ENCODE results near the gene POLD3.

Gene POLD3

DNA sequence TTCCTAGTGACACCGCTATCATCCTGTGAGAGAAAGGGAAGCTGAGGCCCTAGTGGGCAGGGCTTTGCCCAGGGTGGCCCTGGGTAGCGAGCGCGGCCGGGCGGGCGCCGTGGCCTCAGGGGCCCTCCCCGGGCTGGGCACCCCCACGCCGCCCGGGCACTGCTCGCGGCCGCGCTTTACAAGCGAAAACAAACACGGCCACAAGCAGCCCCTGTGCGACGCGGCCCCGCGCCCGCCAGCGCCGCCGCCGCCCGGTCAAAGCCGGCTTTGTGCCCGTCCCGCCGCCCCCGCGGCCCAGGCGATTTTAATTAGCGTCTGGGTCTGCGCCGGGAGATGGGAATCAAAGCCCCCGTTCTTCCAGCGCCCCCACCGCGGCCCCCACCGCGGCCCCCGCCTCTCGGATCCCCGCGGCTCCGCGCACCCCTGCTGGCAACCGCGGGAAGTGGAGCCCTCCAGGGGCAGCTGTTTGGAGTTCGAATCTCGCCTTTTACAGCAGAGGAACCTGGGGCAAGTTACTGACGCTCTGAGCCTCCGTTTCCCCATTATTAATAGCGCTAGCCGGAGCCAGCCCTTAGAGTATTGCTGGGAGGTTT is 91.0 kb downstream of the POLD3 start:
- DNase-seq (ENCODE audit: extremely low spot score, insufficient read length, low read depth) (no peak), FAIRE-seq (no peak)

DNA sequence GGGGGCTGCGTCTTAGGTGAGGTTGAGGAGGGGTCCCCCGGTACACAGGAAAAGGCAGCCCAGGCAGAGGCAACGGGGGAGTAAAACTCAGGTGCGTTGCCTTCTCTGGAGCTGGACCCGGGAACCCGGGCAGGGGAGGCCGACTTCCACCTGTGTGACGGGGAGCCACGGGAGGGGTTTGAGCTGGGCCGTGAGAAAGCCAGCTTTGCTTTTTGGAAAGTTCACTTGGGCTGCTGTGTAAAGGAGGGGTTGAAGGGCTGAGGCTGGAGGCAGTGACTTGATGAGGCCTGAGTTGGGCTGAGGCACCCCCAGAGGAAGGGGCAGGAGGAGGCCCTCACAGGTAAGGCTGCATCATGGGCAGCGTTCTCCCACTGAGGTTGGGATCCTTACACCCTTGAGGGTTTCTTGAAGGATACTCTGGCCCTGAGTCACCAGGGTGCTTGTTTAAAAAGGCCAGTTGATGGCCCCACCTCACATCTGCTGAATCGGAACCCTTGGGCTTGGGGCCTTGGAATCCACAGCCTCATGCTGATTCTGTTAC is 91.6 kb downstream of the POLD3 start:
- DNase-seq (ENCODE audit: extremely low spot score, insufficient read length, low read depth): no peak
- no peak for FAIRE-seq

DNA sequence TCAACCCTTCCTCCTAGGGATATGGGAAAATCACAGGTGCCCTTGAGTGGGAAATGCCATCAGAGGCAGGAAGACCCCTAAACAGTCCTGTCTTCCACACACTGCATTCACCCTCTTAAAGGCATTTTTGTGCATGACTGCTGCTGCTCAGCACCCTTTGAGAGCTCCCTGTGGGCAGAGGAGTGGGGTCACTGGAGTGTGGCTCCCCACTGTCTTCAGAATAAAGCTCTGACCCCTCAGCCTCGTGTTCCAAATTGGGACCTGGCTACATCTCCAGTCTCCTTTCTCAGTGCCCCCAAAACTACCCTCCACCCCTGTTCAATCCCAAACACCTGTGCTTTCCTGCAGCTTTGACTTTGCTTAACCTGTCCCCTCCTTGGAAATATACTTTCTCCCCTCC is 92.3 kb downstream of the POLD3 start:
- no peak for DNase-seq (ENCODE audit: extremely low spot score, insufficient read length, low read depth)
- FAIRE-seq: no peak

DNA sequence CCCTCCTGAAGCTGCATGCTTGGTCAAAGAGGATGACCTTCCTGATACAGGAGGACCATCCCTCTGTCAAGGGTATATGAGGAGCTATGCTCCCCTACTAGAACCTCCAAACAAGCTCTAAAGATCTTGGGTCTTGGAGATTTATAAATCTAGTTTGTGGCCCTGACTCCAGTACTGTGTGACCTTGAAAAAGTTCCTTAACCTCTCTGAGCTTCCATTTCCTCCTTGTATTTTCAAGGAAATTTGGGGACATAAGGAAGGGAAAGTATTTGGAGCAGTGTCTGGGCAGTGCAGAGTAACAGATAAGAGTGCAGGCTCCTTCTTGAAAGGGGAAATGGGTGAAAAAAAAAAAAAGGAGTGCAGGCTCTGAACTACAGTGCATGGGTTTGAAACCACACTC is 93.0 kb downstream of the POLD3 start:
- FAIRE-seq (no peak), DNase-seq (ENCODE audit: extremely low spot score, insufficient read length, low read depth) (no peak)

DNA sequence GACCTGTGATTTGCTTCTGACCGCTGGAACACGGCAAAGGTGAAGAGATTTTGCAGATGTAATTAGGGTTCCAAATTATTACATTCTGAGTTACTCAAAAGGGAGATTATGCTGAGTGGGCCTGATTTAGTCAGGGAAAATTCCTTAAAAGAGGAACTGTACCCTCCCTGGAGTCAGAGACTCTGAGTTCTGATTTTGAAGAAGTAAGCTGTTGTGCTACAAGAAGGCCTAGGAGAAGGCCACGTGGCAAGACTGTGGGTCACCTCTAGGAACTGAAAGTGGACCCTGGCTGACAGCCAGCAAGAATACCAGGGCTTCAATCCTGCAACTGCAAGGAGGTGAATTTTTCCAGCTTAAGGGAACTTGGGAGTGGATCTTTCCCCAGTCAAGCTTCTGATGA is 93.5 kb downstream of the POLD3 start:
- DNase-seq (ENCODE audit: extremely low spot score, insufficient read length, low read depth) (no peak), FAIRE-seq (no peak)

DNA sequence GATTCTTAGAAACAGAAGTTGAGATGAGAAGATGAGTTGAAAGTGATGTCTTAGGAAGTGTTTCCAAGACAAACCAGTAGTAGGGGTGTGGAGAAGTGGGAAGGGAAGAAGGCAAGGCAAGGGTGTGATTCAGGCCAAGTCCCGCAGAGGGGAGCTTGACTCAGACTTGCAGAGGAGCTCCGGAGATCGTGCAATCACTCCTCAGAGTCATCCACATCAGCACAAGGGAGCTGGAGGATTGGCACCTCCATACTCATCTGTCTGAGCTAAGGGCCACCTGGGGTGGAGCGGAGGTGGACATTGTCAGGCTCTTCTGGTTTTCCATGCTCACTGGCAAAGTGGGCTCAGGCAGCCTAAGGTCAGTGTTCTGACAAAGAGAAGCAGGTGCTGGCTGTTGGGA is 94.4 kb downstream of the POLD3 start:
- FAIRE-seq (no peak), DNase-seq (ENCODE audit: extremely low spot score, insufficient read length, low read depth) (no peak)

DNA sequence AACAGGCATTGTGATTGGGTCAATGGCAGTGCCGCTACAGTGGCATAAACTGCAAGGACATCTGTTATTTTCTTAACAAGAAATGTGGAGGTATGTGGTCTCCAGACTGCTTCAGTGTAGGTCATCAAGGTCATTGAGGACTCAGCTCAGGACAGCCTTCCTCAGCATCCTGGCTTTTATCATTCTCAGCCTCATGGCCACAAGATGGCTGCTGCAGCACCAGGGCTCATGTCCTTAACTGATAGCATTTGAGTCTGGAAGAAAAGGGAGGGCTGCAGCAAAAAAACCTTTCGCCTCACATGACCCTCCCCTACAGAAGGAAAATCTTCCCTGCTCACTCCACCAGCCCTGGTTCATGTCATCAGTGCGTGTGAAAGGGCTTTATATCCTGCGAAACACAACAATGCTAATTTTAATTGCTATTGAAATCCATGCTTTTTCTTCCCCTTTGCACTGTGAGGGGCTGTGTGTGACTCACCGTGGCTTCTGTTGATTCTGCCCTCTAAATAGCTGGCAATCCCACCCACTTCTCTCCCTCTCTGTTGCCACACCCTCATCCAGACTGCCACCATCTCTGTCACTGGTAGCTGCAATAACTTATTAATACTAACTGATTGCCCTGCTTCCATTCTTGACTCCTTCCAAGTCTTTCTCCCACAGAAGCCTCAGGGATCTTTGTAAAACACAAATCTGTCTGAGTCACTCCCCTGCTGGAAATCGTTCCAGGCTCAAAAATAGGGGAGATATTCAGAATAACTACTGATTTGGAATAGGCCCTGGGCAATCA is 95.0 kb downstream of the POLD3 start:
- DNase-seq (ENCODE audit: extremely low spot score, insufficient read length, low read depth): no peak

DNA sequence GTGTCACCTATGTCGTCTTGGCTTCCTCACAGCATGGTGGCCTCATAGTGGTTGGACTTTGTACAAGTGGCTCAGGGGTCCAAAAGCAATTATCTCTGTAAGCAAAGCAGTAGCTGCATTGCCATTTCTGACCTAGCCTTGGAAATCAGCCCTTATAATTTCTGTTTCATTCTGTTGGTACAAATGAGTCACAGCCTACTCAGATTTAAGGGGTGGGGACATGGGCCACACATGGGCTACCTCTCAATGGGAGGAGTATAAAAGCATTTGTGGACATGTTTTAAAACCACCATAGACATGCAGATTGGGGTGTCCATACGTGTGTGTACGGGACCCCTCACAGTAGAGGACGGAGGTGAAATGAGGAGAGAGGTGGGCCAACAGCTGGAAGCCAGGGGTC is 97.3 kb downstream of the POLD3 start:
- DNase-seq (ENCODE audit: extremely low spot score, insufficient read length, low read depth): no peak
- FAIRE-seq: no peak

More for the DNA sequence above, 95.0 kb downstream of the POLD3 start:
- FAIRE-seq: no peak

DNA sequence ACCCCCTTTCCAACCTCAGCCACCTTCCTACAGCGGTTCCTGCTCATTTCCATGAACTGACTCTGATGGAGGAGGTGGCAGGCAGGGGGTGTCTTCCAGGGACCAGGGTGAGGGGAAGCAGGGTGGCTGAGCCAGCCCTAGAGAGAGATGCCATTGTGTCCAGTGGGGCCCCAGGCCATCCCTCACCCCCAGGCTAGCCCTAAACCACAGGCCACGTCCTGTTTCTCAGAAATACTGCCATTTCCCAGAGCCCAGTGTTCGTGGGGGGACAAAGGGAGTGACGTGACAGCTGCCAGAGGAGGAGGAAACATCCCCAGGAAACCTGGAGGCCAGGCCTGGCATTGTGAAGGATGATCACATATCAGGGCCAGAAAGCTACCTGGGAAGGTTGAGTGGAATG is 99.4 kb downstream of the POLD3 start:
- no peak for DNase-seq (ENCODE audit: extremely low spot score, insufficient read length, low read depth)
- no peak for FAIRE-seq

Measured in GM18507 (cell line).